HepG2 (cell line): ENCODE results near the gene ZNF793. TPM values are rescaled to one million over a fixed set of nuclear protein-coding genes. Genes with fewer than 3 reads are reported as not detected.

ENCODE experiments used
- KAT7 ChIP-seq: IDR thresholded peaks from 2 replicates; pipeline ENCODE4 v1.6.1; 2018; ENCODE audit warnings: borderline replicate concordance, missing compliant biosample characterization
- MBNL3 ChIP-seq: fragments of 250-450 bp; sonication (Bioruptor Pico); conservative IDR thresholded peaks from 2 replicates; pipeline ENCODE4 v1.8.0; 2022; ENCODE audit warnings: mild to moderate bottlenecking, inconsistent platforms
- MEF2D ChIP-seq: sonication (generic); formaldehyde crosslinking; IDR thresholded peaks from 2 replicates; pipeline ENCODE4 v1.5.1; 2020; ENCODE audit warnings: mild to moderate bottlenecking, missing genetic modification reagents
- NCOR1 ChIP-seq: fragments of 200-600 bp; sonication (generic); IDR thresholded peaks from 2 replicates; pipeline ENCODE4 v1.7.0; 2017; ENCODE audit warnings: antibody characterized with exemption, low read length, borderline replicate concordance
- NR0B2 ChIP-seq: sonication (generic); formaldehyde crosslinking; IDR thresholded peaks from 2 replicates; pipeline ENCODE4 v1.4.0; 2020; ENCODE audit warnings: mild to moderate bottlenecking, missing genetic modification reagents
- NR2F1 ChIP-seq, 2 experiments: fragments of 450-650 bp in 1 of 2; formaldehyde crosslinking in 1 of 2; IDR thresholded peaks; 2 replicates each; pipeline versions ENCODE4 v1.5.0 to v1.6.1; 2016 to 2020; ENCODE audit warnings: mild to moderate bottlenecking in 1 of 2, missing compliant biosample characterization in 1 of 2, missing genetic modification reagents in 1 of 2, moderate library complexity in 1 of 2
- NR2F6 ChIP-seq, 2 experiments: IDR thresholded peaks; 2 replicates each; pipeline ENCODE4 v1.6.1; 2016; ENCODE audit warnings: antibody characterized with exemption in 1 of 2, mild to moderate bottlenecking in 1 of 2
- PHF21A ChIP-seq: sonication (generic); formaldehyde crosslinking; IDR thresholded peaks from 2 replicates; pipeline ENCODE4 v1.5.0; 2020; ENCODE audit warnings: mild to moderate bottlenecking, missing genetic modification reagents
- RAD21 ChIP-seq: fragments of 450-650 bp; formaldehyde crosslinking; IDR thresholded peaks from 2 replicates; pipeline ENCODE4 v1.5.0; 2020; ENCODE audit warnings: mild to moderate bottlenecking
- RBAK ChIP-seq: sonication (generic); formaldehyde crosslinking; IDR thresholded peaks from 2 replicates; pipeline ENCODE4 v1.5.1; 2020; ENCODE audit warnings: mild to moderate bottlenecking, missing genetic modification reagents
- SMAD3 ChIP-seq: sonication (generic); formaldehyde crosslinking; IDR thresholded peaks from 2 replicates; pipeline ENCODE4 v1.4.0; 2020; ENCODE audit warnings: missing genetic modification reagents
- SP1 ChIP-seq, 2 experiments: fragments of 450-650 bp in 1 of 2; sonication (generic) in 1 of 2; formaldehyde crosslinking in 1 of 2; IDR thresholded peaks; 2 replicates each; pipeline versions ENCODE4 v1.4.0 to v1.6.1; 2016 to 2020; ENCODE audit warnings: missing genetic modification reagents in 1 of 2
- TCF12 ChIP-seq, 2 experiments: fragments of 450-650 bp in 1 of 2; sonication (generic) in 1 of 2; formaldehyde crosslinking in 1 of 2; IDR thresholded peaks; 2 replicates each; pipeline versions ENCODE4 v1.6.1 to v1.8.0; 2017 to 2022; ENCODE audit warnings: antibody characterized with exemption in 1 of 2, mild to moderate bottlenecking in 1 of 2, missing genetic modification reagents in 1 of 2, moderate library complexity in 1 of 2
- TGIF2 ChIP-seq: IDR thresholded peaks from 2 replicates; pipeline ENCODE4 v1.6.1; 2016; ENCODE audit warnings: control low read depth, missing compliant biosample characterization
- ZBTB10 ChIP-seq: sonication (generic); formaldehyde crosslinking; IDR thresholded peaks from 2 replicates; pipeline ENCODE4 v1.4.0; 2020; ENCODE audit warnings: missing genetic modification reagents, borderline replicate concordance
- ZHX1 ChIP-seq: sonication (generic); formaldehyde crosslinking; IDR thresholded peaks from 2 replicates; pipeline ENCODE4 v1.8.1; 2022; ENCODE audit warnings: low read depth, mild to moderate bottlenecking, missing genetic modification reagents
- ZNF124 ChIP-seq: sonication (generic); formaldehyde crosslinking; IDR thresholded peaks from 2 replicates; pipeline ENCODE4 v1.4.0; 2020; ENCODE audit warnings: missing genetic modification reagents
- ZNF143 ChIP-seq: sonication (generic); formaldehyde crosslinking; IDR thresholded peaks from 2 replicates; pipeline ENCODE4 v1.4.0; 2020; ENCODE audit warnings: missing genetic modification reagents
- ZNF224 ChIP-seq: sonication (generic); formaldehyde crosslinking; IDR thresholded peaks from 2 replicates; pipeline ENCODE4 v1.5.0; 2020; ENCODE audit warnings: mild to moderate bottlenecking, missing genetic modification reagents
- ZNF335 ChIP-seq: sonication (generic); formaldehyde crosslinking; IDR thresholded peaks from 2 replicates; pipeline ENCODE4 v1.4.0; 2020; ENCODE audit warnings: missing genetic modification reagents
- ZNF780A ChIP-seq: sonication (generic); formaldehyde crosslinking; IDR thresholded peaks from 2 replicates; pipeline ENCODE4 v1.8.0; 2022; ENCODE audit warnings: mild to moderate bottlenecking, missing genetic modification reagents, moderate library complexity
- ZNF784 ChIP-seq: sonication (generic); formaldehyde crosslinking; IDR thresholded peaks from 2 replicates; pipeline ENCODE4 v1.5.1; 2020; ENCODE audit warnings: missing genetic modification reagents, mild to moderate bottlenecking, borderline replicate concordance
- polyA plus RNA-seq, 8 experiments: library from polyadenylated mRNA; depleted of rRNA in 3 of 8; stranded (reverse) in 7 of 8; unstranded in 1 of 8; fragments of >200 nt; fragmentation: Illumina TruSeq in 4 of 8; extraction: Trizol in 4 of 8; gene quantifications; 2 replicates each; pipeline versions ENCODE4 v1.2.1 to v1.2.3, GENCODE V29; 2011 to 2016; ENCODE audit warnings: low read depth in 4 of 8, missing spikeins in 1 of 8, mixed read lengths in 1 of 8; ENCODE audit not compliant: insufficient read depth in 1 of 8
- total RNA-seq, 5 experiments: library from RNA; depleted of rRNA; stranded (reverse); fragments of >200 nt; fragmentation: Illumina TruSeq; extraction: Trizol; gene quantifications; 2 replicates each; pipeline ENCODE4 v1.2.3, GENCODE V29; 2016; ENCODE audit warnings: low read depth in 1 of 5

ZNF793 gene
- total and polyA plus RNA-seq, 2 of the 13 experiments (the other 11 are each of a cell fraction or from before 2014, with no cell fraction given) = 0.13 to 0.35 TPM

GRCh38 chr19:37466798-37467607 lies 39.7 kb upstream of the ZNF793 start, which contains the start of gene ZNF569 (continued):
- TF ChIP-seq ZHX1 (CRISPR knock-in tag) = peak; percentile 78; the same call in 1 of the 2 replicates
- no peak for TF ChIP-seq SP1 (IDR thresholded peaks at IDR 0.05)
- TF ChIP-seq SP1 (CRISPR knock-in tag; IDR thresholded peaks at IDR 0.05) = peak; percentile 77
- TF ChIP-seq NR2F6 (IDR thresholded peaks at IDR 0.05) = peak; percentile 45; the same call in 1 of the 2 replicates
- peak; percentile 45; the same call in 1 of the 2 replicates for TF ChIP-seq NR2F6 (CRISPR knock-in tag; IDR thresholded peaks at IDR 0.05)
- TF ChIP-seq ZNF784 (CRISPR knock-in tag) = peak; percentile 49; the same call in 1 of the 2 replicates
- 0 out of 2 replicates have a peak, but pooled peaks have one; percentile 58 for TF ChIP-seq RBAK
- peak; percentile 49; the same call in 1 of the 2 replicates for TF ChIP-seq ZNF124 (CRISPR knock-in tag)
- TF ChIP-seq MEF2D (CRISPR knock-in tag) = peak; percentile 82
- no peak for TF ChIP-seq ZBTB10 (CRISPR knock-in tag)
- TF ChIP-seq TGIF2 (CRISPR knock-in tag) = peak; percentile 83; the same call in 1 of the 2 replicates
- TF ChIP-seq ZNF780A (CRISPR knock-in tag) = no peak
- peak; percentile 64; the same call in 1 of the 2 replicates for TF ChIP-seq ZNF224
- no peak for TF ChIP-seq NCOR1
- TF ChIP-seq SMAD3 (CRISPR knock-in tag) = peak; percentile 90; the same call in 1 of the 2 replicates
- peak; percentile 81 for TF ChIP-seq KAT7 (CRISPR knock-in tag)
- peak; percentile 98 for TF ChIP-seq ZNF143 (CRISPR knock-in tag)
- peak; percentile 18 to 56; a peak in 2 of 4 replicates for TF ChIP-seq NR2F1 (CRISPR knock-in tag; IDR thresholded peaks at IDR 0.05)
- no peak for TF ChIP-seq TCF12 (IDR thresholded peaks at IDR 0.05)
- TF ChIP-seq TCF12 (CRISPR knock-in tag; IDR thresholded peaks at IDR 0.05) = peak; percentile 58; the same call in 1 of the 2 replicates
- TF ChIP-seq NR0B2 (CRISPR knock-in tag) = peak; percentile 93
- TF ChIP-seq ZNF335 (CRISPR knock-in tag) = peak; percentile 91
- peak; percentile 86 for TF ChIP-seq PHF21A
- no peak for TF ChIP-seq MBNL3 (CRISPR knock-in tag)
- TF ChIP-seq RAD21 (CRISPR knock-in tag) = no peak; the same call in 1 of the 2 replicates
